LNCaP clone FGC (cell line): ENCODE results near the gene USE1.

Source experiments
- DNase-seq: peaks from one replicate; pipeline ENCODE4 v3.0.0-alpha.2; 2011; ENCODE audit warnings: low read depth
- H3K4me3 ChIP-seq: 2 replicates; pipeline ENCODE4 v1.5.1; 2011; ENCODE audit warnings: mild to moderate bottlenecking, low read depth, low read length, control low read depth
- CTCF ChIP-seq: IDR thresholded peaks from 2 replicates; pipeline ENCODE4 v1.5.1; 2012; ENCODE audit warnings: mild to moderate bottlenecking; ENCODE audit not compliant: control insufficient read depth, insufficient read depth; ENCODE audit errors: extremely low read depth

USE1 gene

GRCh38 chr19:17242431-17243208 lies 27.5 kb downstream of the USE1 start:
- H3K4me3 ChIP-seq: peak overlapping the region; percentile 96
- no peak for DNase-seq
- no peak for TF ChIP-seq CTCF

GRCh38 chr19:17243211-17243829 lies 28.2 kb downstream of the USE1 start:
- no peak for TF ChIP-seq CTCF
- no peak for DNase-seq
- peak overlapping the region; percentile 96 for H3K4me3 ChIP-seq

GRCh38 chr19:17243830-17244617 lies 28.9 kb downstream of the USE1 start:
- TF ChIP-seq CTCF: no peak
- peak overlapping the region; percentile 96 for H3K4me3 ChIP-seq
- DNase-seq: no peak

- no peak for DNase-seq
- TF ChIP-seq CTCF: no peak
- peak overlapping the region; percentile 96 for H3K4me3 ChIP-seq
These were observed 29.7 kb downstream of the USE1 start for GRCh38 chr19:17244618-17245534.

DNA sequence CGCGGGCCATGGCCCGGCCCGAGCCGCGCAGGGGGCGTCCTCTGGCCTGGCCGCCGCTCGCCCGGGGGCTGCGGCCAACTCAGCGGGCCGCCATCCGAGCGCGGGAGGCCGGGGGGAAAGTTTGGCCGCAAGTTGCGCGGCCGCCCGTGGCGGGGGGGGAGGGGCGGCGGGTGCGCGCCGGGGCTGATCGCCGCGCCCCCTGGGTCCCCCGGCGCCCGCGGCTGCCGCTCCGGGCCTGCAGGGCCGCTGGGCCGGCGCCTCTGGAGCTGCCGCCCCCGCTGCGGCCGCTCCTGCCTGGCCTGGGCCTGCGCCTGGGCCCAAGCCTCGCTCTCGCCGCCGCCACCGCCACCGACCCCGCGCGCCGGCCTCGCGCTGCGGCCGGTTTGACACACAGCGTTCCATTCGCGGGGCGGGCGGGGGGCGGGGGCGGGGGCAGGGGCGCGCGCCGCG lies 30.4 kb downstream of the USE1 start, which contains the start of gene NR2F6:
NR2F6 (minus strand) TSS at position 385 of the 450 bp plus-strand sequence. CDS start 699 bp downstream, outside the sequence.
- DNase-seq: no peak
- no peak for TF ChIP-seq CTCF

DNA sequence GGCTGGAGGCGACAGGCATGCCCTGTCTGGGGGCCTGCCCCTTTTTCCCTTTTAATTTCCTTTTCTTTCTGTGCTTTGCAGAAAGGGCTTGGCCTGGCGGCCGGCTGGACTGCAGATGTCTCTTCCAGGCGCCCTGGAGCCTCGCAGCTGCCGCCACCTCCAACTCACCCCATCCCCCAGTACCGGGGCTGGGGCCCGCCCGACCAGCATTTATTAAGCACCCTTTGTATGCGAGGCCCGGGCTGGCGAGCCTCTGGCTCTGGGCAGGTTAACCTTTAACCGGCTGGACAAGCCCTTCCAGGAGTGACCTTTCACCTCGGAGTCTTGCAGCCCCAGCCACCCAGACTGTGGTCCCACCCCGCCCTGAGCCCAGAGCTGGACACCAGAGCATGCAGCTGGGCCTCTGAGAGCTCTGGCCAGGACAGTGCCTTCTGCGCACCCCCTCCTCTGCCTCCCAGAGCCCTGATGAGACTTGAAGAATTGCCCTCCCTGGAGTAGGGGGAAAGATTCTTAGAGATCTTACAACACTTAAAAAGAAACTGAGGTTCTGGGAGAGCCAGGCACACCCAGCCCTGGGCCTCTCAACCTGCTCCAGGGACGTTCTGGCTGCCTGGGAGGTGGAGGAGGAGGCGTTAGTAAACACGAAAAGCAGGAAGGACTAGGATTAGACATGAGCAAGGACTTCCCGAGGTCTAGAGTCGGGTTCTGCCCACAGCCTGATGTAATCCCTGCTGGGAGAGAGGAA lies 31.7 kb downstream of the USE1 start:
- peak overlapping the region; percentile 49; the same call in 1 of the 2 replicates for H3K4me3 ChIP-seq
- TF ChIP-seq CTCF: no peak
- no peak for DNase-seq

More for the DNA sequence above, 30.4 kb downstream of the USE1 start, which contains the start of gene NR2F6:
- H3K4me3 ChIP-seq: peak within 1 kb of the TSS; percentile 96
